Keratinocyte (primary cell): ENCODE data around the gene RGS10. TPM values are rescaled to one million over a fixed set of nuclear protein-coding genes. Genes with fewer than 3 reads are reported as not detected.

ENCODE experiments used
- DNase-seq: peaks from one replicate; pipeline ENCODE4 v3.0.0-alpha.2; 2011; ENCODE audit warnings: low read depth, missing footprints, low spot score
- FAIRE-seq: peaks from 2 replicates; lab custom pipeline; 2011; peaks lifted over from hg19 to GRCh38; lab: Jason Lieb, UNC
- H2AFZ ChIP-seq: 2 replicates; pipeline ENCODE4 v1.6.0; 2012; ENCODE audit warnings: low read length, control low read depth, inconsistent platforms; ENCODE audit not compliant: control insufficient read depth
- H3K27ac ChIP-seq: 2 replicates; pipeline ENCODE4 v1.5.1; 2011; ENCODE audit warnings: low read length; ENCODE audit not compliant: control insufficient read depth, insufficient read depth
- H3K27me3 ChIP-seq: 3 replicates; pipeline ENCODE4 v1.6.0; 2011; ENCODE audit warnings: low read length; ENCODE audit not compliant: control insufficient read depth, insufficient read depth; ENCODE audit errors: extremely low read depth
- H3K36me3 ChIP-seq, 2 experiments: 2 replicates in 1 of 2; 3 replicates in 1 of 2; pipeline ENCODE4 v1.5.1; 2011; ENCODE audit warnings: low read length in 2 of 2, mild to moderate bottlenecking in 1 of 2; ENCODE audit not compliant: control insufficient read depth in 2 of 2, insufficient read depth in 2 of 2; ENCODE audit errors: extremely low read depth in 1 of 2
- H3K4me1 ChIP-seq: 3 replicates; pipeline ENCODE4 v1.5.1; 2011; ENCODE audit warnings: low read length; ENCODE audit not compliant: control insufficient read depth, insufficient read depth; ENCODE audit errors: extremely low read depth
- H3K4me2 ChIP-seq: 3 replicates; pipeline ENCODE4 v1.6.0; 2011; ENCODE audit warnings: low read depth, low read length; ENCODE audit not compliant: control insufficient read depth, insufficient read depth; ENCODE audit errors: extremely low read depth
- H3K4me3 ChIP-seq, 3 experiments: fragments of 200-600 bp in 1 of 3; sonication (generic) in 1 of 3; 2 replicates in 2 of 3; 3 replicates in 1 of 3; pipeline ENCODE4 v1.5.1; 2011 to 2016; ENCODE audit warnings: low read length in 3 of 3, mild to moderate bottlenecking in 3 of 3, control low read depth in 2 of 3, inconsistent platforms in 1 of 3, low read depth in 1 of 3, mixed read lengths in 1 of 3, mixed run types in 1 of 3, moderate library complexity in 1 of 3; ENCODE audit not compliant: control insufficient read depth in 2 of 3, insufficient read depth in 2 of 3; ENCODE audit errors: extremely low read depth in 1 of 3
- H3K79me2 ChIP-seq: 2 replicates; pipeline ENCODE4 v1.6.0; 2012; ENCODE audit warnings: low read length; ENCODE audit not compliant: control insufficient read depth, insufficient read depth
- H3K9ac ChIP-seq: 3 replicates; pipeline ENCODE4 v1.6.0; 2011; ENCODE audit warnings: low read length; ENCODE audit not compliant: control insufficient read depth, insufficient read depth; ENCODE audit errors: extremely low read depth
- H3K9me1 ChIP-seq: 3 replicates; pipeline ENCODE4 v1.6.0; 2011; ENCODE audit warnings: low read length; ENCODE audit not compliant: control insufficient read depth, insufficient read depth; ENCODE audit errors: extremely low read depth
- H3K9me3 ChIP-seq: 2 replicates; pipeline ENCODE4 v1.5.1; 2012; ENCODE audit warnings: low read depth, low read length; ENCODE audit not compliant: control insufficient read depth
- H4K20me1 ChIP-seq: 3 replicates; pipeline ENCODE4 v1.6.0; 2011; ENCODE audit warnings: low read length; ENCODE audit not compliant: control insufficient read depth, insufficient read depth; ENCODE audit errors: extremely low read depth
- EZH2 ChIP-seq: IDR thresholded peaks from one replicate; pipeline ENCODE4 v1.6.1; 2012; ENCODE audit warnings: inconsistent platforms, mild to moderate bottlenecking, low read length, moderate library complexity
- dilution Hi-C: fragments of 300-500 bp; cut with MboI; formaldehyde crosslinking; loops from one replicate; pipeline ENCODE4 v1.7.0; 2020; ENCODE audit warnings: low sequenced_read_pairs; ENCODE audit not compliant: extremely low pct_ligation_motif_present
- polyA plus RNA-seq, 5 experiments: library from polyadenylated mRNA; depleted of rRNA in 3 of 5; stranded (reverse) in 3 of 5; stranded (forward) in 1 of 5; unstranded in 1 of 5; fragments of >200 nt; gene quantifications; 1 replicate in 1 of 5; 2 replicates in 3 of 5; 3 replicates in 1 of 5; pipeline versions ENCODE4 v1.2.1 to v1.2.3, GENCODE V29; 2011 to 2012; ENCODE audit warnings: missing spikeins in 2 of 5, low read depth in 1 of 5, low replicate concordance in 1 of 5
- TF ChIP-seq, protein P1 (sequence below), 3 experiments: IDR thresholded peaks in 1 of 3; conservative IDR thresholded peaks in 1 of 3; optimal IDR thresholded peaks in 1 of 3; 2 replicates in 2 of 3; 3 replicates in 1 of 3; pipeline versions ENCODE3 to v1.5.1; 2011; ENCODE audit warnings: low read length in 3 of 3, mild to moderate bottlenecking in 3 of 3, moderate library complexity in 2 of 3, control low read depth in 1 of 3, inconsistent platforms in 1 of 3; ENCODE audit not compliant: insufficient read depth in 2 of 3; ENCODE audit errors: extremely low read depth in 1 of 3

Gene RGS10
- polyA plus RNA-seq, 1 donor (not counting 4 experiments of a cell fraction or from before 2014, with no cell fraction given) = 87.8 TPM

DNA sequence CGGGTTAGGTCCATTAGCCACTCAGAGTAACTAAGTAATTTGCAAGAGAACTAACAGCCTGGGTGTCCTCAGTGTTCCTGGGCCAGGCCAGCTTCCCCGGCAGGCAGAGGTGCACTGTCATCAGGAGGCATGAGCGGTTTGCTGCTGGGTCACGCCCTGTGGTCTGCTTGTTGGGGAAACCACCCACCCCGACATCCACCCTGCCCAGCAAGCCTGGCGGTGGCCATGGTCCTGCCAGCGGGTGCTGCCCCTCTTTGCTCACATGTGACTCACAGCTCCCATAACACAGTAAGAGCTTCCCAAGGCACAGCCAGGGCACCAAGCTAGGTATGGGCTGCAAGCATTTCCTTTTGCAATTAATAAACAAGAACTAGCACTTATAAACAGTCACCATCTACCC, 75.9 kb downstream of the RGS10 start:
- no peaks in the 10 kb centered on the region for H4K20me1 ChIP-seq
- H3K4me2 ChIP-seq = no peak overlapping the region
- no peak overlapping the region for H3K4me3 ChIP-seq
- H3K27me3 ChIP-seq = peaks cover 4% of the 10 kb centered on the region
- H2AFZ ChIP-seq = no peak overlapping the region
- FAIRE-seq (no peak), DNase-seq (no peak)
- H3K4me1 ChIP-seq = peaks cover 5% of the 10 kb centered on the region
- no peak overlapping the region for H3K9ac ChIP-seq
- no peak overlapping the region for H3K27ac ChIP-seq
- TF ChIP-seq, protein P1, sequence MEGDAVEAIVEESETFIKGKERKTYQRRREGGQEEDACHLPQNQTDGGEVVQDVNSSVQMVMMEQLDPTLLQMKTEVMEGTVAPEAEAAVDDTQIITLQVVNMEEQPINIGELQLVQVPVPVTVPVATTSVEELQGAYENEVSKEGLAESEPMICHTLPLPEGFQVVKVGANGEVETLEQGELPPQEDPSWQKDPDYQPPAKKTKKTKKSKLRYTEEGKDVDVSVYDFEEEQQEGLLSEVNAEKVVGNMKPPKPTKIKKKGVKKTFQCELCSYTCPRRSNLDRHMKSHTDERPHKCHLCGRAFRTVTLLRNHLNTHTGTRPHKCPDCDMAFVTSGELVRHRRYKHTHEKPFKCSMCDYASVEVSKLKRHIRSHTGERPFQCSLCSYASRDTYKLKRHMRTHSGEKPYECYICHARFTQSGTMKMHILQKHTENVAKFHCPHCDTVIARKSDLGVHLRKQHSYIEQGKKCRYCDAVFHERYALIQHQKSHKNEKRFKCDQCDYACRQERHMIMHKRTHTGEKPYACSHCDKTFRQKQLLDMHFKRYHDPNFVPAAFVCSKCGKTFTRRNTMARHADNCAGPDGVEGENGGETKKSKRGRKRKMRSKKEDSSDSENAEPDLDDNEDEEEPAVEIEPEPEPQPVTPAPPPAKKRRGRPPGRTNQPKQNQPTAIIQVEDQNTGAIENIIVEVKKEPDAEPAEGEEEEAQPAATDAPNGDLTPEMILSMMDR (optimal IDR thresholded peaks at IDR 0.05 in 1 of 3, IDR thresholded peaks at IDR 0.05 in 1 of 3, conservative IDR thresholded peaks at IDR 0.05 in 1 of 3; ENCODE audit: extremely low read depth in 1 of 3, insufficient read depth in 2 of 3, low read length in 3 of 3) = no peak
- H3K9me3 ChIP-seq = no peaks in the 10 kb centered on the region
- H3K79me2 ChIP-seq = no peaks in the 10 kb centered on the region
- H3K9me1 ChIP-seq = no peaks in the 10 kb centered on the region
- H3K36me3 ChIP-seq = no peaks in the 10 kb centered on the region
- dilution Hi-C loops = no loop called here

DNA sequence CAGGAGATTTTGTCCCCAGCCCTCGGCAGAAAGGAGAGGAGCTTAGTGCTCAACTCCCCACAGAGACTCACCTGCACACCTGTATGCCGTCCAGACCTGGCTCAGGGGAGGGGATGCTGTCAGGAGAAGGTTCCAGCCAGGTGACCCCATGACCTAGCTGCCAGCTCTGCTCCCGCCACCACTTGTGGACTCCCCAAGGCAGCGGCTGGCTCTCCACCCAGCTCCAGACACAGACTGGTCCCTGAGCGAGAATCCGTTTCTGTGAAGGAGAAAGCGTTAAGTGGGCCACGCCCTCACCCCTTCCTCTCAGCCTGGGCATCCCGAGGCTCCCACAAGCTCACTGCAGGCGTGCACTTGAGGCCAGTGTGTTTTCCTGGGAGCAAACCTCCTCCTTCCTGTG, 76.4 kb downstream of the RGS10 start:
- Histone ChIP-seq H3K4me2 (no peak overlapping the region), H3K36me3 (no peaks in the 10 kb centered on the region), H3K4me3 (no peak overlapping the region), H3K9ac (no peak overlapping the region), H3K79me2 (no peaks in the 10 kb centered on the region), H3K9me1 (no peaks in the 10 kb centered on the region), H2AFZ (no peak overlapping the region), H3K9me3 (no peaks in the 10 kb centered on the region), H3K4me1 (peaks cover 7% of the 10 kb centered on the region), H4K20me1 (no peaks in the 10 kb centered on the region), H3K27me3 (peaks cover 4% of the 10 kb centered on the region), H3K27ac (no peak overlapping the region)
- DNase-seq (no peak), FAIRE-seq (no peak)
- dilution Hi-C loops = no loop called here
- TF ChIP-seq EZH2 = no peak
- TF ChIP-seq, protein P1 (optimal IDR thresholded peaks at IDR 0.05 in 1 of 3, IDR thresholded peaks at IDR 0.05 in 1 of 3, conservative IDR thresholded peaks at IDR 0.05 in 1 of 3; ENCODE audit: extremely low read depth in 1 of 3, insufficient read depth in 2 of 3, low read length in 3 of 3) = no peak
